ENCODE data around the gene PTH1R. TPM values are rescaled to one million over a fixed set of nuclear protein-coding genes. Genes with fewer than 3 reads are reported as not detected.

PTH1R gene
- total RNA-seq, 2 donors from 2014 or later, result 1.3 to 10.8 TPM

DNA sequence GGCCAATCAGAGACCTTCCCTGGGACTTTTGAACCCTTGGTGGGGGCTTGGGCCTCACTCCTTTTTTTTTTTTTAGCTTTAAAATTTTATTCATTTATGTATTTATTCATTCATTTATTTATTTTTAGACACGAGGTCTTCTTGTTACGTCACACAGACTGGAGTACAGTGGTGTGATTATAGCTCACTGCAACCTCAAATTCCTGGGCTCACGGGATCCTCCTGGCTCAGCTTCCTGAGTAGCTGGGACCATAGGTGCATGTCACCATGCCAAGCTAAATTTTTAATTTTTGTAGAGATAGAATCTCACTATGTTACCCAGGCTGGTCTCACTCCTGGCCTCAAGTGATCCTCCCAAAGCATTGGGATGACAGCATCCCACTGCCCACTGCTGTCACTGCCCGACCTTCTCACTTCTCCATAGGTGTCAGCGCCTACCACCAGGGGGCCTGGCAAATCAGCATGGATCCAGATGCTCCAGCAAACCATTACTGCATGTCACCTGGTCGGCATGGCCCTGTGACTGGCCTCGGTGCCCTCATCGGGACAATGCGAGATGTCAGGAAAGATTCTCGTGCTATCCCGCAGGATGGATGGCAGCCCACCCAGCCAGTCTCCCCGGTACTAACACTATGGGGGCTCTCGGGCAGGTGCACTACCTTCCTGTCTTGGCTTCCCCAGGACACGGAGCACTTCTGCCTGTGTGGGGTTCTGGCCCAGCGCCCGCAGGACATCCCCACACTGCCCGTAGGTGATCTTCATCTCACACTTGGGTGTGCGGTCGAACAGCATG is 17.3 kb upstream of the PTH1R start:
- WGBS, result 81% methylated on average over 19 of the region's 19 CpGs
- no peak overlapping the region for H3K4me3 ChIP-seq
- H3K9me3 ChIP-seq, result no peaks in the 10 kb centered on the region
- DNase-seq (ENCODE audit: low spot score), result no peak
- no peak for TF ChIP-seq POLR2A (IDR thresholded peaks at IDR 0.05)
- TF ChIP-seq, protein P1, sequence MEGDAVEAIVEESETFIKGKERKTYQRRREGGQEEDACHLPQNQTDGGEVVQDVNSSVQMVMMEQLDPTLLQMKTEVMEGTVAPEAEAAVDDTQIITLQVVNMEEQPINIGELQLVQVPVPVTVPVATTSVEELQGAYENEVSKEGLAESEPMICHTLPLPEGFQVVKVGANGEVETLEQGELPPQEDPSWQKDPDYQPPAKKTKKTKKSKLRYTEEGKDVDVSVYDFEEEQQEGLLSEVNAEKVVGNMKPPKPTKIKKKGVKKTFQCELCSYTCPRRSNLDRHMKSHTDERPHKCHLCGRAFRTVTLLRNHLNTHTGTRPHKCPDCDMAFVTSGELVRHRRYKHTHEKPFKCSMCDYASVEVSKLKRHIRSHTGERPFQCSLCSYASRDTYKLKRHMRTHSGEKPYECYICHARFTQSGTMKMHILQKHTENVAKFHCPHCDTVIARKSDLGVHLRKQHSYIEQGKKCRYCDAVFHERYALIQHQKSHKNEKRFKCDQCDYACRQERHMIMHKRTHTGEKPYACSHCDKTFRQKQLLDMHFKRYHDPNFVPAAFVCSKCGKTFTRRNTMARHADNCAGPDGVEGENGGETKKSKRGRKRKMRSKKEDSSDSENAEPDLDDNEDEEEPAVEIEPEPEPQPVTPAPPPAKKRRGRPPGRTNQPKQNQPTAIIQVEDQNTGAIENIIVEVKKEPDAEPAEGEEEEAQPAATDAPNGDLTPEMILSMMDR (IDR thresholded peaks at IDR 0.05), result peak in 2 of 4 experiments; percentile 17 to 39
- no peak overlapping the region for H3K27ac ChIP-seq
- H3K36me3 ChIP-seq, result no peaks in the 10 kb centered on the region
- no peaks in the 10 kb centered on the region for H3K27me3 ChIP-seq (replicated peaks; ENCODE audit: insufficient read depth)
- H3K4me1 ChIP-seq (replicated peaks), result peaks cover 2% of the 10 kb centered on the region
- intact Hi-C loops (cut with DNase I), result loop anchor here (10.0 kb wide), 1 partner anchor 155 kb away; the partner anchor contains the start of gene TMIE

DNA sequence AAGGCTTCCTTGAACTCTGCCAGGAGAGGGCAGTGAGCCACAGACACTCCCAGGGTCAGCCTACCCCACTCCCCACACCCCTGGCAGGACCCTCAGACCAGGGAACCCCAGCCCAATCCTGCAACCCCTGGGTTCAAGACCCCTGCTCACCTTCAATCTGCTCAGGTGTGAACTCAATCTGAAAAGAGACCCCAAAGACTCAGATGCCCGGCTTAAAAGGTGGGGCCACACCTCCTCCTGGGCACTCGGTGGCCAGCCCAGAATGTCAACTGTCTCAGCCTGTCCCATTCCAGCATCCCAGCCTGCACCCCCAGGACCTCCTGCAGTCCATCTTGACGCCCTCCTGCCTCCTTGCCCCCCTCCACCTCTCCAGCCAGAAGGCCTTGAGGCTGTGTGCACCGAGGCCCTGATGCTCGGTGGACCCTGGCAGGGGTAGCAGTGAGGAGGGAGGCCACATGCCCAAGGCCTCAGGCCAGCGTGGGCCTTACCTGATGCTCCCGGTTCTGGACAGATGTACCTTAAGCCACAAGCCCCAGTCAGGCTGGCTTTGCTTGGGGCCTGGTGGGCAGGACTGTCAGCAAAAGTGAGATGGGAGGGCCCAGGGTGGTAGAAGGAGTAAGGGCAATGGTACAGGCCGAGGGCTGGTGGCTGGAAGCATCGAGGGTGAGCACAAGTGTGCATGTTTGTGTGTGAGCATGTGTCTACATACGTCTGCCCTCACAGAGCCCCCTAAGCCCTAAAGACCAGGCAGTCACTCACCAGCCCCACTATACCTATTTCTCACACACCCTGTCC is 16.5 kb upstream of the PTH1R start:
- H3K9me3 ChIP-seq, result no peaks in the 10 kb centered on the region
- intact Hi-C loops (cut with DNase I), result loop anchor here (10.0 kb wide), 1 partner anchor 156 kb away; the partner anchor contains the start of gene TMIE
- peaks cover 2% of the 10 kb centered on the region for H3K4me1 ChIP-seq (replicated peaks)
- no peak for DNase-seq (ENCODE audit: low spot score)
- no peak overlapping the region for H3K4me3 ChIP-seq
- TF ChIP-seq, protein P1 (IDR thresholded peaks at IDR 0.05), result no peak
- no peak for TF ChIP-seq POLR2AphosphoS5 (IDR thresholded peaks at IDR 0.05)
- no peak for TF ChIP-seq POLR2A (IDR thresholded peaks at IDR 0.05)
- WGBS, result 86% methylated on average over 9 of the region's 10 CpGs
- no peak overlapping the region for H3K27ac ChIP-seq
- H3K36me3 ChIP-seq, result no peaks in the 10 kb centered on the region
- no peaks in the 10 kb centered on the region for H3K27me3 ChIP-seq (replicated peaks; ENCODE audit: insufficient read depth)

GRCh38 chr3:46861605-46862368 is 15.7 kb upstream of the PTH1R start:
- DNase-seq (ENCODE audit: low spot score), result no peak
- H3K9me3 ChIP-seq, result no peaks in the 10 kb centered on the region
- no peaks in the 10 kb centered on the region for H3K27me3 ChIP-seq (replicated peaks; ENCODE audit: insufficient read depth)
- H3K36me3 ChIP-seq, result no peaks in the 10 kb centered on the region
- intact Hi-C loops (cut with DNase I), result loop anchor here (10.0 kb wide), 1 partner anchor 157 kb away; the partner anchor contains the start of gene TMIE
- TF ChIP-seq, protein P1 (IDR thresholded peaks at IDR 0.05), result no peak
- TF ChIP-seq POLR2A (IDR thresholded peaks at IDR 0.05), result no peak
- TF ChIP-seq POLR2AphosphoS5 (IDR thresholded peaks at IDR 0.05), result no peak
- peaks cover 2% of the 10 kb centered on the region for H3K4me1 ChIP-seq (replicated peaks)
- no peak overlapping the region for H3K27ac ChIP-seq
- H3K4me3 ChIP-seq, result no peak overlapping the region
- 84% methylated on average over 12 of the region's 12 CpGs for WGBS

DNA sequence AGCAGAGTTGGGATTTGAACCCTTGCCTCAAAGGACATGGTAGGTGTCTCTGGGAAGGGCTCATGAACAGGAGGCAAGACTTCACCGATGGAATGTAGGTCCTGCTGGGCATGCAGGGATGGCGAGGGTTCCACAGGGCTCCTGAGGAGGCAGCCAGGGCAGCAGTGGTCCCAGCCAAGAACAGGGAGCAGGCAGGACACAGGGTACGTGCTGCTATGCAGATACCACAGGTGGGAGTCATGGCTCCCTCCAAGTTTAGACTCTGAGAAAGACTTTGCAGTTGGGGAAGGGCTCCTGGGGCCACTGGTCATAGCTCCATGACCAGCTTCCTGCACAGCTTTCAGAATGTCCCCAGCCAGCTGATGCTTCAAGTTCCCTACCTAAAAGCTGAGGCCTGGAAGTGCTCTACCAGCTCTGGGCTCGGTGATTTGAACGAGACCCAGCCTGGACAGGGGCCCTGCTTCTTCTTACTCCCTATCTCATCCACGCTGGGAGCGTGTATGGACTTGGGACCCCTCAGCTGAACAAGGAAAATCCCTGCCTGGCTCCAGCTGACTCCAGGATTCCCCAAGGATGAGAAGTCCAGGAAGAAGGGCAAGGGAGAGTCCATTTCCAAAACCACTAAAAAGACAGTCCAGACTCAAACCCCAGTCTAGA is 15.0 kb upstream of the PTH1R start:
- Histone ChIP-seq H3K4me1 (replicated peaks) (peaks cover 3% of the 10 kb centered on the region), H3K4me3 (no peak overlapping the region), H3K27ac (no peak overlapping the region), H3K9me3 (no peaks in the 10 kb centered on the region), H3K36me3 (no peaks in the 10 kb centered on the region), H3K27me3 (replicated peaks; ENCODE audit: insufficient read depth) (no peaks in the 10 kb centered on the region)
- TF ChIP-seq, protein P1 (IDR thresholded peaks at IDR 0.05), result no peak
- TF ChIP-seq POLR2AphosphoS5 (IDR thresholded peaks at IDR 0.05) (no peak), POLR2A (IDR thresholded peaks at IDR 0.05) (no peak)
- intact Hi-C loops (cut with DNase I), result loop anchor here (10.0 kb wide), 1 partner anchor 158 kb away; the partner anchor contains the start of gene TMIE
- no peak for DNase-seq (ENCODE audit: low spot score)
- 80% methylated on average over 7 of the region's 7 CpGs for WGBS

All from prostate gland (tissue), 2 donors.